Liver (tissue), 9 donors: ENCODE results near the gene HTRA1. TPM values are rescaled to one million over a fixed set of nuclear protein-coding genes. Genes with fewer than 3 reads are reported as not detected.

Experiments
- DNase-seq: peaks from one replicate; pipeline ENCODE4 v3.0.0-alpha.2; 2017; ENCODE audit warnings: low spot score
- H3K27ac ChIP-seq, 2 donors: one replicate each; pipeline ENCODE4 v1.7.0; 2013; ENCODE audit warnings: inconsistent platforms in 2 of 2, low read length in 2 of 2, control low read depth in 1 of 2, low read depth in 1 of 2, mild to moderate bottlenecking in 1 of 2
- H3K27me3 ChIP-seq, 4 donors: one replicate each; pipeline versions ENCODE4 v1.6.1 to v1.7.0; 2013; ENCODE audit warnings: low read length in 3 of 4, inconsistent platforms in 1 of 4, mild to moderate bottlenecking in 1 of 4, moderate library complexity in 1 of 4; ENCODE audit not compliant: control insufficient read depth in 4 of 4, insufficient read depth in 4 of 4
- H3K36me3 ChIP-seq, 4 donors: one replicate each; pipeline versions ENCODE4 v1.6.1 to v1.7.0; 2013; ENCODE audit warnings: low read length in 3 of 4, mild to moderate bottlenecking in 3 of 4, low read depth in 1 of 4, moderate library complexity in 1 of 4; ENCODE audit not compliant: control insufficient read depth in 4 of 4, insufficient read depth in 3 of 4
- H3K4me1 ChIP-seq, 4 donors: one replicate each; pipeline versions ENCODE4 v1.6.1 to v1.7.0; 2013; ENCODE audit warnings: low read length in 3 of 4, mild to moderate bottlenecking in 3 of 4, moderate library complexity in 1 of 4; ENCODE audit not compliant: control insufficient read depth in 4 of 4, insufficient read depth in 4 of 4
- H3K4me3 ChIP-seq, 3 donors: one replicate each; pipeline versions ENCODE4 v1.6.1 to v1.7.0; 2013; ENCODE audit warnings: low read length in 3 of 3, control low read depth in 1 of 3, low read depth in 1 of 3, mild to moderate bottlenecking in 1 of 3
- H3K9ac ChIP-seq, 2 donors: one replicate each; pipeline ENCODE4 v1.7.0; 2013; ENCODE audit warnings: low read length in 2 of 2, mild to moderate bottlenecking in 2 of 2, moderate library complexity in 2 of 2, control low read depth in 1 of 2, low read depth in 1 of 2
- H3K9me3 ChIP-seq, 4 donors: one replicate each; pipeline versions ENCODE4 v1.6.1 to v1.7.0; 2013; ENCODE audit warnings: low read length in 3 of 4; ENCODE audit not compliant: control insufficient read depth in 4 of 4
- ATF3 ChIP-seq: IDR thresholded peaks from 2 replicates; pipeline ENCODE4 v1.6.1; 2016; ENCODE audit warnings: antibody characterized with exemption
- CTCF ChIP-seq: fragments of 150-350 bp; IDR thresholded peaks from 2 replicates; pipeline ENCODE4 v1.5.1; 2017; ENCODE audit warnings: improper control_type of control experiment, low read depth, low read length; ENCODE audit not compliant: missing input control
- EGR1 ChIP-seq, 2 donors: IDR thresholded peaks; 2 replicates each; pipeline ENCODE4 v1.6.1; 2016 to 2018; ENCODE audit warnings: antibody characterized with exemption in 2 of 2, low read depth in 2 of 2
- FOXA1 ChIP-seq: IDR thresholded peaks from 2 replicates; pipeline ENCODE4 v1.6.1; 2016; ENCODE audit warnings: antibody characterized with exemption
- FOXA2 ChIP-seq: IDR thresholded peaks from 2 replicates; pipeline ENCODE4 v1.6.1; 2016; ENCODE audit warnings: antibody characterized with exemption
- GABPA ChIP-seq, 2 donors: IDR thresholded peaks in 1 of 2; conservative IDR thresholded peaks in 1 of 2; 2 replicates each; pipeline ENCODE4 v1.6.1; 2016; ENCODE audit warnings: antibody characterized with exemption in 2 of 2, mild to moderate bottlenecking in 1 of 2, moderate library complexity in 1 of 2
- HNF4A ChIP-seq, 2 donors: conservative IDR thresholded peaks; 2 replicates each; pipeline ENCODE4 v1.6.1; 2016; ENCODE audit warnings: antibody characterized with exemption in 2 of 2, mild to moderate bottlenecking in 2 of 2
- HNF4G ChIP-seq: IDR thresholded peaks from 2 replicates; pipeline ENCODE4 v1.6.1; 2016; ENCODE audit warnings: antibody characterized with exemption
- JUND ChIP-seq, 2 donors: IDR thresholded peaks; 2 replicates each; pipeline ENCODE4 v1.6.1; 2016; ENCODE audit warnings: antibody characterized with exemption in 2 of 2
- MAX ChIP-seq: IDR thresholded peaks from 2 replicates; pipeline ENCODE4 v1.6.1; 2016; ENCODE audit warnings: antibody characterized with exemption
- NR2F2 ChIP-seq: IDR thresholded peaks from 2 replicates; pipeline ENCODE4 v1.6.1; 2016; ENCODE audit warnings: antibody characterized with exemption
- RAD21 ChIP-seq, 2 donors: IDR thresholded peaks; 2 replicates each; pipeline ENCODE4 v1.6.1; 2016; ENCODE audit warnings: antibody characterized with exemption in 2 of 2, mild to moderate bottlenecking in 2 of 2
- REST ChIP-seq: IDR thresholded peaks from 2 replicates; pipeline ENCODE4 v1.6.1; 2016; ENCODE audit warnings: antibody characterized with exemption, mild to moderate bottlenecking
- RXRA ChIP-seq, 2 donors: IDR thresholded peaks; 2 replicates each; pipeline ENCODE4 v1.6.1; 2017 to 2018; ENCODE audit warnings: antibody characterized with exemption in 2 of 2, mild to moderate bottlenecking in 1 of 2
- TAF1 ChIP-seq: conservative IDR thresholded peaks from 2 replicates; pipeline ENCODE4 v1.6.1; 2016; ENCODE audit warnings: antibody characterized with exemption, mild to moderate bottlenecking
- YY1 ChIP-seq: IDR thresholded peaks from 2 replicates; pipeline ENCODE4 v1.6.1; 2016; ENCODE audit warnings: antibody characterized with exemption, mild to moderate bottlenecking
- ZBTB33 ChIP-seq: IDR thresholded peaks from 2 replicates; pipeline ENCODE4 v1.6.1; 2016; ENCODE audit warnings: antibody characterized with exemption
- WGBS: extraction: QIAGEN DNeasy Blood & Tissue Kit; methylation state at CpG from one replicate; pipeline ENCODE4 v1.1.7; 2013; 5-methylcytosine and 5-hydroxymethylcytosine counted together
- polyA plus RNA-seq, 2 donors: library from polyadenylated mRNA; stranded (reverse) in 1 of 2; unstranded in 1 of 2; fragments of 200-250 nt in 1 of 2; fragments of >200 nt in 1 of 2; fragmentation: Nextera tagmentation in 1 of 2; extraction: Ambion mirVana in 1 of 2; gene quantifications; one replicate each; pipeline versions ENCODE4 v1.2.1 to v1.2.3, GENCODE V29; 2013 to 2015
- total RNA-seq, 2 donors: library from RNA; depleted of rRNA; stranded (reverse); fragments of >200 nt; gene quantifications; one replicate each; pipeline ENCODE4 v1.2.3, GENCODE V29; 2014
- donor health status: healthy.
- donor health status: healthy.
- donor health status: healthy.
- donor health status: healthy.
- donor health status: healthy.

HTRA1 gene
- total and polyA plus RNA-seq, 4 donors = 4.3 to 289 (median 72.1) TPM

GRCh38 chr10:122531261-122531660 lies 69.9 kb downstream of the HTRA1 start:
- no peak overlapping the region for H3K4me3 ChIP-seq
- H3K4me1 ChIP-seq = peaks cover 5 to 20% (median 12%) of the 10 kb centered on the region in 4 donors
- no peaks in the 10 kb centered on the region for H3K9me3 ChIP-seq
- no peak overlapping the region for H3K27ac ChIP-seq
- H3K36me3 ChIP-seq = no peaks in the 10 kb centered on the region
- no peak for DNase-seq
- 96% methylated on average over 5 of the region's 5 CpGs for WGBS
- no peak for TF ChIP-seq ZBTB33
- TF ChIP-seq REST = no peak
- TF ChIP-seq GABPA (IDR thresholded peaks at IDR 0.05 in 1 of 2, conservative IDR thresholded peaks at IDR 0.05 in 1 of 2) = no peak
- no peak for TF ChIP-seq RAD21 (IDR thresholded peaks at IDR 0.05)
- TF ChIP-seq EGR1 (IDR thresholded peaks at IDR 0.05; ENCODE audit: low read depth in 2 of 2) = no peak
- TF ChIP-seq CTCF = no peak
- TF ChIP-seq TAF1 = no peak
- no peak for TF ChIP-seq ATF3
- no peak for TF ChIP-seq YY1
- no peak for TF ChIP-seq HNF4A (conservative IDR thresholded peaks at IDR 0.05)
- TF ChIP-seq FOXA1 = no peak
- TF ChIP-seq MAX = no peak
- TF ChIP-seq NR2F2 = no peak
- no peak for TF ChIP-seq JUND (IDR thresholded peaks at IDR 0.05)
- TF ChIP-seq HNF4G = no peak
- TF ChIP-seq FOXA2 = no peak
- TF ChIP-seq RXRA (IDR thresholded peaks at IDR 0.05) = no peak
- no peak overlapping the region for H3K9ac ChIP-seq
- no peaks in the 10 kb centered on the region for H3K27me3 ChIP-seq

GRCh38 chr10:122531939-122532338 lies 70.6 kb downstream of the HTRA1 start:
- Histone ChIP-seq H3K9ac (no peak overlapping the region), H3K9me3 (no peaks in the 10 kb centered on the region), H3K27me3 (no peaks in the 10 kb centered on the region), H3K27ac (no peak overlapping the region), H3K36me3 (no peaks in the 10 kb centered on the region), H3K4me3 (no peak overlapping the region), H3K4me1 (peaks cover 2 to 14% (median 8%) of the 10 kb centered on the region in 4 donors)
- WGBS = 19% methylated on average over 3 of the region's 3 CpGs
- DNase-seq = no peak
- TF ChIP-seq REST (no peak), ZBTB33 (no peak), YY1 (no peak), FOXA2 (no peak), HNF4G (no peak), JUND (IDR thresholded peaks at IDR 0.05) (no peak), FOXA1 (no peak), NR2F2 (no peak)
